GM12878 (cell line): ENCODE measurements around the gene LMTK2.

ENCODE experiments used
- BHLHE40 ChIP-seq, 2 experiments: fragments of 450-650 bp in 1 of 2; IDR thresholded peaks; 2 replicates each; pipeline ENCODE4 v1.6.1; 2011 to 2017; ENCODE audit warnings: low read depth in 2 of 2, borderline replicate concordance in 1 of 2, improper control_type of control experiment in 1 of 2, low read length in 1 of 2, mild to moderate bottlenecking in 1 of 2
- EGR1 ChIP-seq, 2 experiments: IDR thresholded peaks; 1 replicate in 1 of 2; 2 replicates in 1 of 2; pipeline ENCODE4 v1.6.1; 2011 to 2012; ENCODE audit warnings: low read depth in 2 of 2, low read length in 2 of 2, borderline replicate concordance in 1 of 2, mild to moderate bottlenecking in 1 of 2, moderate library complexity in 1 of 2
- ETV6 ChIP-seq, 2 experiments: fragments of 450-650 bp in 1 of 2; IDR thresholded peaks in 1 of 2; conservative IDR thresholded peaks in 1 of 2; 2 replicates each; pipeline ENCODE4 v1.6.1; 2014; ENCODE audit warnings: antibody characterized with exemption in 1 of 2, borderline replicate concordance in 1 of 2, low read depth in 1 of 2, mild to moderate bottlenecking in 1 of 2, moderate library complexity in 1 of 2
- JUNB ChIP-seq: IDR thresholded peaks from 2 replicates; pipeline ENCODE4 v1.6.1; 2016; ENCODE audit warnings: antibody characterized with exemption, mild to moderate bottlenecking
- LARP7 ChIP-seq: fragments of 450-650 bp; IDR thresholded peaks from 2 replicates; pipeline ENCODE4 v1.6.1; 2017; ENCODE audit warnings: mild to moderate bottlenecking
- NFIC ChIP-seq: IDR thresholded peaks from 2 replicates; pipeline ENCODE4 v1.6.1; 2012; ENCODE audit warnings: low read depth, mild to moderate bottlenecking, inconsistent platforms, low read length, moderate library complexity
- PAX5 ChIP-seq: IDR thresholded peaks from 2 replicates; pipeline ENCODE4 v1.6.1; 2011; ENCODE audit warnings: low read depth, low read length, borderline replicate concordance
- PAX8 ChIP-seq: fragments of 450-650 bp; IDR thresholded peaks from 2 replicates; pipeline ENCODE4 v1.6.1; 2017; ENCODE audit warnings: mild to moderate bottlenecking, moderate library complexity
- POLR2A ChIP-seq: IDR thresholded peaks from 2 replicates; pipeline ENCODE4 v1.6.1; 2011; ENCODE audit warnings: low read depth, mild to moderate bottlenecking, low read length
- POLR2AphosphoS5 ChIP-seq: IDR thresholded peaks from 2 replicates; pipeline ENCODE4 v1.6.1; 2011; ENCODE audit warnings: mild to moderate bottlenecking, low read length, inconsistent platforms
- TF ChIP-seq, protein P1 (sequence below), 3 experiments: IDR thresholded peaks in 2 of 3; conservative IDR thresholded peaks in 1 of 3; 2 replicates each; pipeline ENCODE4 v1.5.1; 2011; ENCODE audit warnings: low read depth in 3 of 3, low read length in 3 of 3, mild to moderate bottlenecking in 3 of 3, control low read depth in 2 of 3, moderate library complexity in 2 of 3, inconsistent platforms in 1 of 3, mixed read lengths in 1 of 3; ENCODE audit not compliant: control insufficient read depth in 2 of 3, insufficient read depth in 1 of 3; ENCODE audit errors: extremely low read depth in 1 of 3
- TF ChIP-seq, protein P2 (sequence below): IDR thresholded peaks from 2 replicates; pipeline ENCODE4 v1.6.1; 2012; ENCODE audit warnings: mild to moderate bottlenecking, low read depth, low read length
- TF ChIP-seq, protein P3 (sequence below): IDR thresholded peaks from 2 replicates; pipeline ENCODE4 v1.6.1; 2011; ENCODE audit warnings: low read depth, low read length, improper control_type of control experiment, borderline replicate concordance

DNA sequence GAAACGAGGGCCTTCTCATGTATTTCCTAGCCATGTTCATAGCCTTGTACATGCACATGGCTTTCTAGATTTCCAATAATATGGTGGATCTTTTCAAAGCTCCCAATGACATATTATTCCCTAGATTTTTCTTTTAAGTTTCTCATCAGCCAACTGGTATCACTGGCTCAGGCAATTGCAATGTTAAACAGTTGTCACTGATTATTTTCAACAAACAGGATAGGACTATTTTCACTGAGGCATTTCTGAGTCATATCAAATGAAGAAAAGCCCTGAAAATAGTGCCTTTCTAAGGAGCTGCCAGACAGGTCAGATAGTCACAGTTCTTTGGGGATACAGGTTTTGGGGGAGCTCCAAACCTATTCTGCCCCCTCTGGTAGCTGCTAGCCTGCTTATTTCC lies 4.5 kb upstream of the LMTK2 start:
- TF ChIP-seq, protein P1, sequence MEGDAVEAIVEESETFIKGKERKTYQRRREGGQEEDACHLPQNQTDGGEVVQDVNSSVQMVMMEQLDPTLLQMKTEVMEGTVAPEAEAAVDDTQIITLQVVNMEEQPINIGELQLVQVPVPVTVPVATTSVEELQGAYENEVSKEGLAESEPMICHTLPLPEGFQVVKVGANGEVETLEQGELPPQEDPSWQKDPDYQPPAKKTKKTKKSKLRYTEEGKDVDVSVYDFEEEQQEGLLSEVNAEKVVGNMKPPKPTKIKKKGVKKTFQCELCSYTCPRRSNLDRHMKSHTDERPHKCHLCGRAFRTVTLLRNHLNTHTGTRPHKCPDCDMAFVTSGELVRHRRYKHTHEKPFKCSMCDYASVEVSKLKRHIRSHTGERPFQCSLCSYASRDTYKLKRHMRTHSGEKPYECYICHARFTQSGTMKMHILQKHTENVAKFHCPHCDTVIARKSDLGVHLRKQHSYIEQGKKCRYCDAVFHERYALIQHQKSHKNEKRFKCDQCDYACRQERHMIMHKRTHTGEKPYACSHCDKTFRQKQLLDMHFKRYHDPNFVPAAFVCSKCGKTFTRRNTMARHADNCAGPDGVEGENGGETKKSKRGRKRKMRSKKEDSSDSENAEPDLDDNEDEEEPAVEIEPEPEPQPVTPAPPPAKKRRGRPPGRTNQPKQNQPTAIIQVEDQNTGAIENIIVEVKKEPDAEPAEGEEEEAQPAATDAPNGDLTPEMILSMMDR (IDR thresholded peaks at IDR 0.05 in 2 of 3, conservative IDR thresholded peaks at IDR 0.05 in 1 of 3; ENCODE audit: control insufficient read depth in 2 of 3, extremely low read depth in 1 of 3, insufficient read depth in 1 of 3, low read depth in 3 of 3, low read length in 3 of 3) = no peak
- TF ChIP-seq PAX8 (no peak), ETV6 (conservative IDR thresholded peaks at IDR 0.05 in 1 of 2, IDR thresholded peaks at IDR 0.05 in 1 of 2; ENCODE audit: borderline replicate concordance in 1 of 2, low read depth in 1 of 2) (no peak), PAX5 (no peak), EGR1 (IDR thresholded peaks at IDR 0.05; ENCODE audit: borderline replicate concordance in 1 of 2, low read depth in 2 of 2, low read length in 2 of 2) (no peak), LARP7 (no peak), NFIC (no peak), POLR2AphosphoS5 (no peak), BHLHE40 (IDR thresholded peaks at IDR 0.05; ENCODE audit: borderline replicate concordance in 1 of 2, low read depth in 2 of 2, low read length in 1 of 2) (no peak), JUNB (no peak), POLR2A (no peak)
- TF ChIP-seq, protein P2, sequence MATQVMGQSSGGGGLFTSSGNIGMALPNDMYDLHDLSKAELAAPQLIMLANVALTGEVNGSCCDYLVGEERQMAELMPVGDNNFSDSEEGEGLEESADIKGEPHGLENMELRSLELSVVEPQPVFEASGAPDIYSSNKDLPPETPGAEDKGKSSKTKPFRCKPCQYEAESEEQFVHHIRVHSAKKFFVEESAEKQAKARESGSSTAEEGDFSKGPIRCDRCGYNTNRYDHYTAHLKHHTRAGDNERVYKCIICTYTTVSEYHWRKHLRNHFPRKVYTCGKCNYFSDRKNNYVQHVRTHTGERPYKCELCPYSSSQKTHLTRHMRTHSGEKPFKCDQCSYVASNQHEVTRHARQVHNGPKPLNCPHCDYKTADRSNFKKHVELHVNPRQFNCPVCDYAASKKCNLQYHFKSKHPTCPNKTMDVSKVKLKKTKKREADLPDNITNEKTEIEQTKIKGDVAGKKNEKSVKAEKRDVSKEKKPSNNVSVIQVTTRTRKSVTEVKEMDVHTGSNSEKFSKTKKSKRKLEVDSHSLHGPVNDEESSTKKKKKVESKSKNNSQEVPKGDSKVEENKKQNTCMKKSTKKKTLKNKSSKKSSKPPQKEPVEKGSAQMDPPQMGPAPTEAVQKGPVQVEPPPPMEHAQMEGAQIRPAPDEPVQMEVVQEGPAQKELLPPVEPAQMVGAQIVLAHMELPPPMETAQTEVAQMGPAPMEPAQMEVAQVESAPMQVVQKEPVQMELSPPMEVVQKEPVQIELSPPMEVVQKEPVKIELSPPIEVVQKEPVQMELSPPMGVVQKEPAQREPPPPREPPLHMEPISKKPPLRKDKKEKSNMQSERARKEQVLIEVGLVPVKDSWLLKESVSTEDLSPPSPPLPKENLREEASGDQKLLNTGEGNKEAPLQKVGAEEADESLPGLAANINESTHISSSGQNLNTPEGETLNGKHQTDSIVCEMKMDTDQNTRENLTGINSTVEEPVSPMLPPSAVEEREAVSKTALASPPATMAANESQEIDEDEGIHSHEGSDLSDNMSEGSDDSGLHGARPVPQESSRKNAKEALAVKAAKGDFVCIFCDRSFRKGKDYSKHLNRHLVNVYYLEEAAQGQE = no peak
- TF ChIP-seq, protein P3, sequence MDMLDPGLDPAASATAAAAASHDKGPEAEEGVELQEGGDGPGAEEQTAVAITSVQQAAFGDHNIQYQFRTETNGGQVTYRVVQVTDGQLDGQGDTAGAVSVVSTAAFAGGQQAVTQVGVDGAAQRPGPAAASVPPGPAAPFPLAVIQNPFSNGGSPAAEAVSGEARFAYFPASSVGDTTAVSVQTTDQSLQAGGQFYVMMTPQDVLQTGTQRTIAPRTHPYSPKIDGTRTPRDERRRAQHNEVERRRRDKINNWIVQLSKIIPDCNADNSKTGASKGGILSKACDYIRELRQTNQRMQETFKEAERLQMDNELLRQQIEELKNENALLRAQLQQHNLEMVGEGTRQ = no peak
